Chondrocyte (in vitro differentiated cells): ENCODE results near the gene GAMT. TPM values are rescaled to one million over a fixed set of nuclear protein-coding genes. Genes with fewer than 3 reads are reported as not detected.

Experiments used
- DNase-seq: peaks from one replicate; pipeline ENCODE4 v3.0.0; 2021; ENCODE audit warnings: mixed read lengths, low spot score
- H3K27ac Mint-ChIP-seq: one replicate; pipeline ENCODE4 v1.8.0; 2021; ENCODE audit warnings: mild to moderate bottlenecking, moderate library complexity, mixed read lengths; ENCODE audit not compliant: unreplicated experiment
- H3K27me3 Mint-ChIP-seq: 2 replicates; pipeline ENCODE4 v1.8.0; 2021; ENCODE audit warnings: low read depth, mixed read lengths
- H3K36me3 Mint-ChIP-seq: 2 replicates; pipeline ENCODE4 v1.8.0; 2021; ENCODE audit warnings: low read depth, mixed read lengths
- H3K4me1 Mint-ChIP-seq: 2 replicates; pipeline ENCODE4 v1.8.0; 2021; ENCODE audit warnings: low read depth, mild to moderate bottlenecking, mixed read lengths
- H3K4me3 Mint-ChIP-seq: one replicate; pipeline ENCODE4 v1.8.0; 2021; ENCODE audit warnings: mild to moderate bottlenecking, moderate library complexity, mixed read lengths; ENCODE audit not compliant: unreplicated experiment
- H3K9me3 Mint-ChIP-seq: 2 replicates; pipeline ENCODE4 v1.8.0; 2021; ENCODE audit warnings: low read depth, mixed read lengths
- total RNA-seq: library from RNA; stranded (reverse); gene quantifications from 3 replicates; pipeline ENCODE4 v1.2.1, GENCODE V29; 2021
- TF ChIP-seq, protein P1 (sequence below): fragments of 200-600 bp; sonication (generic); IDR thresholded peaks from 2 replicates; pipeline ENCODE4 v1.5.0; 2021; ENCODE audit warnings: antibody characterized with exemption, mild to moderate bottlenecking, moderate library complexity

GAMT gene
- total RNA-seq, 1 donor from 2014 or later = 32.5 TPM

DNA sequence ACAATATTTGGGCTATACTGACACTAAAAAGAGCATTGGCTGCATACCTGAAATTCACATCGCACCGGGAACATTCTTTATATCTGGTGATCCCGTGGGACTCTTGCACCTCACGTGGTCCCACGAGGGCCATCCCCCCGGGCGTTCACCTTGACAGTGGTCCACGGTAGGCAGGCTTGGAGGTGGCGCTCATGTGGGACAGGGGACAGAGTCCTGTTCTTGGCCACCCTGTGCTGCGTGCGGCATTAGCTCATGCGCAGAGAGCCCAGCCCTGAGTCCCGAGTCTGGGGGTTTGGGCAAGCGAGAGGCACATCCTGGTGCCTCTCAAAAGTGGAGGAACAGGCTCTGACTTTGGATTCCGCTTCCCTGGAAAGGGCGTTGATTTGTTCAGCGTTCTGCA lies 7.5 kb downstream of the GAMT start:
- Mint-ChIP-seq H3K9me3 (no peaks in the 10 kb centered on the region), H3K27me3 (no peaks in the 10 kb centered on the region), H3K4me3 (no peak overlapping the region), H3K4me1 (no peaks in the 10 kb centered on the region), H3K36me3 (peaks cover 11% of the 10 kb centered on the region), H3K27ac (no peak overlapping the region)
- DNase-seq = no peak
- TF ChIP-seq, protein P1, sequence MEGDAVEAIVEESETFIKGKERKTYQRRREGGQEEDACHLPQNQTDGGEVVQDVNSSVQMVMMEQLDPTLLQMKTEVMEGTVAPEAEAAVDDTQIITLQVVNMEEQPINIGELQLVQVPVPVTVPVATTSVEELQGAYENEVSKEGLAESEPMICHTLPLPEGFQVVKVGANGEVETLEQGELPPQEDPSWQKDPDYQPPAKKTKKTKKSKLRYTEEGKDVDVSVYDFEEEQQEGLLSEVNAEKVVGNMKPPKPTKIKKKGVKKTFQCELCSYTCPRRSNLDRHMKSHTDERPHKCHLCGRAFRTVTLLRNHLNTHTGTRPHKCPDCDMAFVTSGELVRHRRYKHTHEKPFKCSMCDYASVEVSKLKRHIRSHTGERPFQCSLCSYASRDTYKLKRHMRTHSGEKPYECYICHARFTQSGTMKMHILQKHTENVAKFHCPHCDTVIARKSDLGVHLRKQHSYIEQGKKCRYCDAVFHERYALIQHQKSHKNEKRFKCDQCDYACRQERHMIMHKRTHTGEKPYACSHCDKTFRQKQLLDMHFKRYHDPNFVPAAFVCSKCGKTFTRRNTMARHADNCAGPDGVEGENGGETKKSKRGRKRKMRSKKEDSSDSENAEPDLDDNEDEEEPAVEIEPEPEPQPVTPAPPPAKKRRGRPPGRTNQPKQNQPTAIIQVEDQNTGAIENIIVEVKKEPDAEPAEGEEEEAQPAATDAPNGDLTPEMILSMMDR = no peak

GRCh38 chr19:1392939-1393530 lies 8.3 kb downstream of the GAMT start:
- Mint-ChIP-seq H3K9me3 (no peaks in the 10 kb centered on the region), H3K4me3 (no peak overlapping the region), H3K27me3 (no peaks in the 10 kb centered on the region), H3K36me3 (peaks cover 12% of the 10 kb centered on the region), H3K4me1 (no peaks in the 10 kb centered on the region), H3K27ac (no peak overlapping the region)
- TF ChIP-seq, protein P1 = no peak
- no peak for DNase-seq

- Mint-ChIP-seq H3K4me1 (no peaks in the 10 kb centered on the region), H3K36me3 (peaks cover 12% of the 10 kb centered on the region), H3K27ac (no peak overlapping the region), H3K27me3 (no peaks in the 10 kb centered on the region), H3K4me3 (no peak overlapping the region), H3K9me3 (no peaks in the 10 kb centered on the region)
- TF ChIP-seq, protein P1 = no peak
- no peak for DNase-seq
Measured at GRCh38 chr19:1392407-1392806, 8.9 kb downstream of the GAMT start.

- TF ChIP-seq, protein P1 = no peak
- no peaks in the 10 kb centered on the region for H3K27me3 Mint-ChIP-seq
- no peak for DNase-seq
- H3K4me1 Mint-ChIP-seq = no peaks in the 10 kb centered on the region
- no peaks in the 10 kb centered on the region for H3K9me3 Mint-ChIP-seq
- peaks cover 12% of the 10 kb centered on the region for H3K36me3 Mint-ChIP-seq
- H3K27ac Mint-ChIP-seq = no peak overlapping the region
- H3K4me3 Mint-ChIP-seq = no peak overlapping the region
Measured at GRCh38 chr19:1390890-1391423, 10.4 kb downstream of the GAMT start.

DNA sequence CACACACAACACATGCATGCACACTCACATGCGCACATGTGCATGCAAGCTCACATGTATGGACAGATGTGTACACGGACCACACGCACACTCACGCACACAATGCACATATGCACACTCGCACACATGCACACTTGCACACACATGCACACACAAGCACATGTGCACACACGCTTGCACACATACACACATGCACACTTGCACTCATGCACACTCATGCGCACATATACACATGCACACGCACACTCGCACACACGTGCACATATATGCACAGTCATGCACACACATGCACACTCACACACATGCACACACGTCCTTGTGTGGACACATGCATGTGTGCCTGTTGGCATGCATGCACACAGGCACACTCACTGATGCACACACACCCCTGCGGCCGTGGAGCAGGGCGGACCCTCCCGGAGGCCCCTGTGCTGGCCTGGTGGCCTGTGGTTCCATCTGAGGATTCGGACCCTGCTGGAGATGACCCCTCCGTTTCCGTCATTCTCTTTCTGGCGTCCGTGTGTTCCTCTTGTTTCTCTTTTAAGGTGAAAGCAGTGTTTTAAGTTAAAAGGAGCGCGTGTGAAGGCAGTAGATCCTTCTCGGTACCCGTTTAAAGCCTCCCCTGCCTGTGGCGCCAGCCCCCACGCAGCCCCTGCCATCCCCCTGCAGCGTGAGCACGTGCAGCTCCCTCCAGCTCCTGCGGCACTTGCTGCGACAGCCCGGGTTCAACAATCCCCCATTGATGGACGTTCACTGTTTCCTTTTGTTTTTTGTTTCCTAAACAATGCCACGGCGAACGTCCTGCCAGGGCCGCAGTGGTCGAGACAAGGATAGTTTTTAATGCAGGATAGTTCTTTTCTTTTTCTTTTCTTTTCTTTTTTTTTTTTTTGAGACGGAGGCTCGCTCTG lies 12.1 kb downstream of the GAMT start:
- H3K27ac Mint-ChIP-seq = no peak overlapping the region
- H3K36me3 Mint-ChIP-seq = peaks cover 12% of the 10 kb centered on the region
- H3K9me3 Mint-ChIP-seq = no peaks in the 10 kb centered on the region
- DNase-seq = no peak
- peaks cover 7% of the 10 kb centered on the region for H3K4me1 Mint-ChIP-seq
- TF ChIP-seq, protein P1 = no peak
- H3K27me3 Mint-ChIP-seq = no peaks in the 10 kb centered on the region
- H3K4me3 Mint-ChIP-seq = no peak overlapping the region
